GM12878 (cell line): ENCODE results near the gene SMARCA4. TPM values are rescaled to one million over a fixed set of nuclear protein-coding genes. Genes with fewer than 3 reads are reported as not detected.

Experiments
- ATAC-seq: fragments of 200-7000 bp; cut with Tn5 transposase; 3 replicates; pipeline ENCODE4 v1.9.1; 2020; ENCODE audit warnings: mild to moderate bottlenecking, moderate library complexity
- BruUV-seq: library from RNA; stranded (reverse); fragments of 400-500 nt; replicated peaks from 2 replicates; lab custom pipeline; 2021; lab: Mats Ljungman, UMichigan
- CTCF ChIA-PET: fragments of 300-600 bp; sonication (Branson Sonifier 250); formaldehyde crosslinking; extraction: SDS; loops from one replicate; lab custom pipeline; 2021; ENCODE audit warnings: inconsistent platforms; lab: Yijun Ruan, JAX
- POLR2A ChIA-PET: fragments of 350-600 bp; formaldehyde crosslinking; extraction: SDS; loops from one replicate; lab custom pipeline; 2021; ENCODE audit warnings: inconsistent platforms; lab: Charles Lee
- RAD21 ChIA-PET: fragments of 300-600 bp; sonication (Branson Sonifier 250); formaldehyde crosslinking; loops from one replicate; lab custom pipeline; 2023; ENCODE audit warnings: antibody characterized with exemption; ENCODE audit not compliant: unreplicated experiment; lab: Charles Lee
- SMC1A ChIA-PET: fragments of 300-600 bp; sonication (Branson Sonifier 250); formaldehyde crosslinking; loops from one replicate; lab custom pipeline; 2023; ENCODE audit not compliant: unreplicated experiment, uncharacterized antibody; lab: Charles Lee
- DNase-seq: peaks from one replicate; pipeline ENCODE4 v3.0.0-alpha.2; 2011; ENCODE audit warnings: low read depth, low spot score
- FAIRE-seq: peaks from 3 replicates; lab custom pipeline; 2011; peaks lifted over from hg19 to GRCh38; lab: Jason Lieb, UNC
- H2AFZ ChIP-seq: 2 replicates; pipeline ENCODE4 v1.6.0; 2011; ENCODE audit warnings: low read depth, low read length, control low read depth; ENCODE audit not compliant: control insufficient read depth
- H3K27ac ChIP-seq: 2 replicates; pipeline ENCODE4 v1.5.1; 2011; ENCODE audit warnings: control low read depth; ENCODE audit not compliant: control insufficient read depth, insufficient read depth
- H3K27me3 ChIP-seq, 2 experiments: replicated peaks in 1 of 2; 2 replicates each; pipeline versions ENCODE4 v1.6.0 to v1.6.1; 2011; ENCODE audit warnings: low read length in 1 of 2; ENCODE audit not compliant: control insufficient read depth in 2 of 2, insufficient read depth in 2 of 2
- H3K36me3 ChIP-seq, 2 experiments: 2 replicates each; pipeline ENCODE4 v1.5.1; 2011; ENCODE audit warnings: low read length in 1 of 2; ENCODE audit not compliant: control insufficient read depth in 2 of 2, insufficient read depth in 2 of 2
- H3K4me1 ChIP-seq: 2 replicates; pipeline ENCODE4 v1.6.1; 2011; ENCODE audit warnings: mild to moderate bottlenecking, low read length, moderate library complexity, mixed read lengths; ENCODE audit not compliant: control insufficient read depth, insufficient read depth
- H3K4me2 ChIP-seq: 2 replicates; pipeline ENCODE4 v1.6.0; 2011; ENCODE audit warnings: control low read depth; ENCODE audit not compliant: control insufficient read depth, insufficient read depth
- H3K4me3 ChIP-seq: fragments of 200-600 bp; sonication (generic); 2 replicates; pipeline ENCODE4 v1.5.1; 2016
- H3K79me2 ChIP-seq: 2 replicates; pipeline ENCODE4 v1.6.0; 2011; ENCODE audit warnings: low read length; ENCODE audit not compliant: control insufficient read depth, insufficient read depth
- H3K9ac ChIP-seq: 2 replicates; pipeline ENCODE4 v1.8.0; 2011; ENCODE audit warnings: low read length, control low read depth, mixed read lengths; ENCODE audit not compliant: control insufficient read depth, insufficient read depth
- H3K9me3 ChIP-seq: replicated peaks from 3 replicates; pipeline ENCODE4 v1.5.1; 2011; ENCODE audit warnings: mild to moderate bottlenecking, low read length; ENCODE audit not compliant: control insufficient read depth, insufficient read depth
- H4K20me1 ChIP-seq: 2 replicates; pipeline ENCODE4 v1.6.0; 2011; ENCODE audit not compliant: control insufficient read depth, insufficient read depth
- BCL3 ChIP-seq: IDR thresholded peaks from 2 replicates; pipeline ENCODE4 v1.6.1; 2011; ENCODE audit warnings: borderline replicate concordance, low read depth, mild to moderate bottlenecking, moderate library complexity, low read length; ENCODE audit not compliant: insufficient read depth, poor library complexity, severe bottlenecking
- CEBPB ChIP-seq, 2 experiments: fragments of 150-350 bp in 1 of 2; IDR thresholded peaks; 2 replicates each; pipeline ENCODE4 v1.6.1; 2012 to 2014; ENCODE audit warnings: low read depth in 2 of 2, low read length in 2 of 2, borderline replicate concordance in 1 of 2, inconsistent platforms in 1 of 2
- RFX5 ChIP-seq: IDR thresholded peaks from 2 replicates; pipeline ENCODE4 v1.6.1; 2011; ENCODE audit warnings: low read depth, low read length, improper control_type of control experiment
- RUNX3 ChIP-seq: IDR thresholded peaks from 2 replicates; pipeline ENCODE4 v1.6.1; 2012; ENCODE audit warnings: low read length, inconsistent platforms
- STAT3 ChIP-seq: IDR thresholded peaks from 2 replicates; pipeline ENCODE4 v1.6.1; 2011; ENCODE audit warnings: low read depth, low read length, improper control_type of control experiment
- TARDBP ChIP-seq: IDR thresholded peaks from 2 replicates; pipeline ENCODE4 v1.6.1; 2016; ENCODE audit warnings: borderline replicate concordance
- ZBED1 ChIP-seq: IDR thresholded peaks from 2 replicates; pipeline ENCODE4 v1.6.1; 2016; ENCODE audit warnings: borderline replicate concordance
- WGBS: methylation state at CpG from one replicate; pipeline ENCODE4 v1.1.6; 2016; ENCODE audit warnings: low lambda C conversion rate; ENCODE audit not compliant: insufficient replicate concordance, insufficient coverage; ENCODE audit errors: missing lambda C conversion rate; 5-methylcytosine and 5-hydroxymethylcytosine counted together
- in situ Hi-C: fragments of 300-500 bp; cut with MboI; formaldehyde crosslinking; loops from 9 replicates; pipeline ENCODE4 v1.14.3; 2018; ENCODE audit warnings: mixed read lengths
- intact Hi-C: fragments of 100-400 bp; cut with micrococcal nuclease; formaldehyde crosslinking; loops from one replicate; pipeline ENCODE4 v1.14.2; 2022; ENCODE audit not compliant: unreplicated experiment
- polyA plus RNA-seq, 11 experiments: library from polyadenylated mRNA; depleted of rRNA in 4 of 11; unstranded in 6 of 11; stranded (reverse) in 5 of 11; fragments of >200 nt; fragmentation: Nextera tagmentation in 4 of 11; fragmentation: Illumina TruSeq in 1 of 11; extraction: Ambion mirVana in 4 of 11; extraction: Trizol in 1 of 11; gene quantifications; 1 replicate in 1 of 11; 2 replicates in 10 of 11; pipeline versions ENCODE4 v1.2.1 to v1.2.3, GENCODE V29; 2011 to 2016; ENCODE audit warnings: inconsistent platforms in 2 of 11, missing spikeins in 2 of 11, low read depth in 1 of 11
- total RNA-seq, 4 experiments: library from RNA; depleted of rRNA in 3 of 4; stranded (reverse); fragments of >200 nt in 3 of 4; fragmentation: Illumina TruSeq in 1 of 4; extraction: Trizol in 1 of 4; gene quantifications; 2 replicates each; pipeline versions ENCODE4 v1.2.1 to v1.2.3, GENCODE V29; 2013 to 2021

Gene SMARCA4
- total and polyA plus RNA-seq, 10 of the 15 experiments (the other 5 are each of a cell fraction or from before 2014, with no cell fraction given): 22.4 to 175 (median 57.4) TPM

GRCh38 chr19:11018179-11018578 lies 57.3 kb downstream of the SMARCA4 start:
- Histone ChIP-seq H3K9me3 (no peaks in the 10 kb centered on the region), H2AFZ (no peak overlapping the region), H3K9ac (no peak overlapping the region), H3K79me2 (no peaks in the 10 kb centered on the region), H3K27ac (no peak overlapping the region), H3K27me3 (no peaks in the 10 kb centered on the region), H3K4me1 (no peaks in the 10 kb centered on the region), H3K4me3 (no peak overlapping the region), H4K20me1 (no peaks in the 10 kb centered on the region), H3K4me2 (no peak overlapping the region), H3K36me3 (peaks cover 30 to 57% of the 10 kb centered on the region in 2 experiments)
- SMC1A ChIA-PET: no interaction called here
- RAD21 ChIA-PET: no interaction called here
- DNase-seq (no peak), ATAC-seq (no peak), FAIRE-seq (no peak)
- POLR2A ChIA-PET: no interaction called here
- BruUV-seq: no TSS peak
- in situ Hi-C loops (no loop called here), intact Hi-C loops (no loop called here)
- CTCF ChIA-PET: interaction anchor here (3.4 kb wide), 1 partner anchor 76 kb away, joined by 10 read pairs; no protein-coding TSS in a partner anchor
- 97% methylated on average over 7 of the region's 12 CpGs for WGBS
- TF ChIP-seq RFX5 (no peak), RUNX3 (no peak), ZBED1 (no peak), TARDBP (no peak), BCL3 (no peak), STAT3 (no peak), CEBPB (IDR thresholded peaks at IDR 0.05; ENCODE audit: borderline replicate concordance in 1 of 2, low read depth in 2 of 2, low read length in 2 of 2) (no peak)
